PC-9 (cell line): ENCODE data around the gene SMAD6.

ENCODE experiments used
- EZH2 ChIP-seq: fragments of 200-600 bp; sonication (generic); IDR thresholded peaks from 2 replicates; pipeline ENCODE4 v1.8.0; 2017; ENCODE audit warnings: antibody characterized with exemption, low read depth
- TF ChIP-seq, protein P1 (sequence below): fragments of 200-600 bp; sonication (generic); conservative IDR thresholded peaks from 2 replicates; pipeline ENCODE4 v1.6.1; 2017; ENCODE audit warnings: mixed run types, antibody characterized with exemption, mild to moderate bottlenecking, moderate library complexity

GRCh38 chr15:66830823-66831222, 128.8 kb downstream of the SMAD6 start:
- TF ChIP-seq, protein P1, sequence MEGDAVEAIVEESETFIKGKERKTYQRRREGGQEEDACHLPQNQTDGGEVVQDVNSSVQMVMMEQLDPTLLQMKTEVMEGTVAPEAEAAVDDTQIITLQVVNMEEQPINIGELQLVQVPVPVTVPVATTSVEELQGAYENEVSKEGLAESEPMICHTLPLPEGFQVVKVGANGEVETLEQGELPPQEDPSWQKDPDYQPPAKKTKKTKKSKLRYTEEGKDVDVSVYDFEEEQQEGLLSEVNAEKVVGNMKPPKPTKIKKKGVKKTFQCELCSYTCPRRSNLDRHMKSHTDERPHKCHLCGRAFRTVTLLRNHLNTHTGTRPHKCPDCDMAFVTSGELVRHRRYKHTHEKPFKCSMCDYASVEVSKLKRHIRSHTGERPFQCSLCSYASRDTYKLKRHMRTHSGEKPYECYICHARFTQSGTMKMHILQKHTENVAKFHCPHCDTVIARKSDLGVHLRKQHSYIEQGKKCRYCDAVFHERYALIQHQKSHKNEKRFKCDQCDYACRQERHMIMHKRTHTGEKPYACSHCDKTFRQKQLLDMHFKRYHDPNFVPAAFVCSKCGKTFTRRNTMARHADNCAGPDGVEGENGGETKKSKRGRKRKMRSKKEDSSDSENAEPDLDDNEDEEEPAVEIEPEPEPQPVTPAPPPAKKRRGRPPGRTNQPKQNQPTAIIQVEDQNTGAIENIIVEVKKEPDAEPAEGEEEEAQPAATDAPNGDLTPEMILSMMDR, result no peak
- TF ChIP-seq EZH2, result no peak
